ENCODE data around the gene SEMA5B. TPM values are rescaled to one million over a fixed set of nuclear protein-coding genes. Genes with fewer than 3 reads are reported as not detected.

SEMA5B gene
- total RNA-seq, 1 donor from 2014 or later, result 4.2 TPM

- TF ChIP-seq, protein P1, sequence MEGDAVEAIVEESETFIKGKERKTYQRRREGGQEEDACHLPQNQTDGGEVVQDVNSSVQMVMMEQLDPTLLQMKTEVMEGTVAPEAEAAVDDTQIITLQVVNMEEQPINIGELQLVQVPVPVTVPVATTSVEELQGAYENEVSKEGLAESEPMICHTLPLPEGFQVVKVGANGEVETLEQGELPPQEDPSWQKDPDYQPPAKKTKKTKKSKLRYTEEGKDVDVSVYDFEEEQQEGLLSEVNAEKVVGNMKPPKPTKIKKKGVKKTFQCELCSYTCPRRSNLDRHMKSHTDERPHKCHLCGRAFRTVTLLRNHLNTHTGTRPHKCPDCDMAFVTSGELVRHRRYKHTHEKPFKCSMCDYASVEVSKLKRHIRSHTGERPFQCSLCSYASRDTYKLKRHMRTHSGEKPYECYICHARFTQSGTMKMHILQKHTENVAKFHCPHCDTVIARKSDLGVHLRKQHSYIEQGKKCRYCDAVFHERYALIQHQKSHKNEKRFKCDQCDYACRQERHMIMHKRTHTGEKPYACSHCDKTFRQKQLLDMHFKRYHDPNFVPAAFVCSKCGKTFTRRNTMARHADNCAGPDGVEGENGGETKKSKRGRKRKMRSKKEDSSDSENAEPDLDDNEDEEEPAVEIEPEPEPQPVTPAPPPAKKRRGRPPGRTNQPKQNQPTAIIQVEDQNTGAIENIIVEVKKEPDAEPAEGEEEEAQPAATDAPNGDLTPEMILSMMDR (IDR thresholded peaks at IDR 0.05; ENCODE audit: unreplicated experiment), result no peak
- H3K27me3 Mint-ChIP-seq, result peaks cover 18% of the 10 kb centered on the region
- no peaks in the 10 kb centered on the region for H3K9me3 Mint-ChIP-seq (ENCODE audit: low read depth)
- no peaks in the 10 kb centered on the region for H3K4me1 Mint-ChIP-seq (ENCODE audit: low read depth)
- H3K4me3 Mint-ChIP-seq (ENCODE audit: low read depth), result no peak overlapping the region
- DNase-seq (ENCODE audit: low spot score, unreplicated experiment), result no peak
- no peak overlapping the region for H3K27ac Mint-ChIP-seq
- no peaks in the 10 kb centered on the region for H3K36me3 Mint-ChIP-seq (ENCODE audit: insufficient read depth)
Measured at GRCh38 chr3:122919291-122919610, 108.3 kb downstream of the SEMA5B start.

DNA sequence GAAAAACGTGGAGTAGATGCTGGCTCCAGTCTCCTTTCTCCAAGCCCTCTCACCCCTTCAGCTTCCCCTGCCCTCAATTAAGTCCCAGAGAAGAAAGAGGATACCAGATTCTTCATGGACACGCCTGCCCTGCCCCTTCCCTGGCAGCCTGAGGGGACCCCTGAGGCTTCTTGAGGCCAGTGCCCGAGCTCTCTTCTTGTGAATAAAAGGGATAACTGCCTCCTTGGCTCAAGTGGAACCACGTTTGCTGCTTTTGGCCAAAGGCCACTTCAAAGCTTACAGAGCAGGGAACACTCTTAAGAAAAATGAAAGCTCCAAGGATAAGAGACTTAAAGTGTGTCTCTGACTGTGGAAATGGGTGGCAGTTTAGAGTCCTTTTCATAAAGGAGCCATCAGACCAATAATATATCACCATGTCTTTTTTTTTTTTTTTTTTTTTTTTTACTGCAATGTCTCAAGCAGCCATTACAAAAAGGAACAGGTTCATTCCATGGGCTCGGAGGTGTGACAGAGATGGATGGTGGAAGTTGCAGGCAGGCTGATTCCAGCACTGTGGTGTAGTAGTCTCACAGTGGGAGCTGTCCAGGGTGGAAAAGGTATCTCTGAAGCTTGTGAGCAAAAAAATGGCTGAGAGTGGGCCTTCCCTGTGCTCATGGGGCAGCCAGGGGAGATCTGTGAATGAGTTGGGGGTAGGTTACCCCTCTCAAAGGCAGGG lies 108.8 kb downstream of the SEMA5B start:
- Mint-ChIP-seq H3K9me3 (ENCODE audit: low read depth) (no peaks in the 10 kb centered on the region), H3K36me3 (ENCODE audit: insufficient read depth) (no peaks in the 10 kb centered on the region), H3K4me1 (ENCODE audit: low read depth) (no peaks in the 10 kb centered on the region), H3K27me3 (peaks cover 18% of the 10 kb centered on the region), H3K4me3 (ENCODE audit: low read depth) (no peak overlapping the region), H3K27ac (no peak overlapping the region)
- DNase-seq (ENCODE audit: low spot score, unreplicated experiment), result no peak
- TF ChIP-seq, protein P1 (IDR thresholded peaks at IDR 0.05; ENCODE audit: unreplicated experiment), result no peak

DNA sequence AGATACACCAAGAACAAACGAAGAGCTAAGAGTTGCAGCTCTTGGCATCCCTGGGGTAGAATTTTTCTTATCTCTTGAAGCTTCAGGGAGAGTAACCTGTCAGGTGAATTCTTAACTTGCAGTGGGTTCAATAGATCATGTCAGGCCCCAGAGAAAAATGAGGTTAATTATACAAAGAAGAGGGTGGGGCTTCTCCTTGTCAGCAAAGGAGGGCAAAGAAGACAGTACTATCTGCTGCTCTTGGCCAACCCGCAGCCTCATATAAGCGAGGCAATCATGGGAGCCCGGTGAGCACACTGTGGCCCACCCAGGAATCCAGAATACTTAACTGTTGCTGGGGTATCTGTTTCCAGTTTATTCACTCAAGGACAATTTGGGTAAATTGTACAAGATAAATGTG lies 110.2 kb downstream of the SEMA5B start:
- peaks cover 18% of the 10 kb centered on the region for H3K27me3 Mint-ChIP-seq
- no peaks in the 10 kb centered on the region for H3K36me3 Mint-ChIP-seq (ENCODE audit: insufficient read depth)
- no peaks in the 10 kb centered on the region for H3K4me1 Mint-ChIP-seq (ENCODE audit: low read depth)
- TF ChIP-seq, protein P1 (IDR thresholded peaks at IDR 0.05; ENCODE audit: unreplicated experiment), result no peak
- no peak for DNase-seq (ENCODE audit: low spot score, unreplicated experiment)
- no peak overlapping the region for H3K27ac Mint-ChIP-seq
- H3K4me3 Mint-ChIP-seq (ENCODE audit: low read depth), result no peak overlapping the region
- no peaks in the 10 kb centered on the region for H3K9me3 Mint-ChIP-seq (ENCODE audit: low read depth)

DNA sequence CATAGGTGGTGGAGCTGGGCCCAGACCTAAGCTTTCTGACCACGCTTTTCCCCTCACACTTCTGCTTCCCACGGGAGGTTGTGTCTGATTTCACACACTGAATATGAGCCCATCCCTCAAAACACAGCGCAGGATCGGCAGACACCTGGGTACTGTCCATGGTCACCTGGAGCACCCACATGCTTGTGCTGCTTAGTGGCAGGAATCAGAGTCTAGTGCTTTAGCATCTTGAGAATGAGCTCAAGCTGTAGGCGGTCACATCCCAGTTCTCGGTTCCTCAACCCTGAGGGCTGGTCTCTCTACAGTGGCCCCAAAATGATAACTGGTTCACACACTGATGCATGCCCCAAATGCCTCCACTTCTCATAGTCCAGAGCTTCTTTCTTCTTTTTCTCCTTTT lies 111.0 kb downstream of the SEMA5B start:
- Mint-ChIP-seq H3K27me3 (peaks cover 17% of the 10 kb centered on the region), H3K9me3 (ENCODE audit: low read depth) (no peaks in the 10 kb centered on the region), H3K27ac (no peak overlapping the region), H3K4me1 (ENCODE audit: low read depth) (no peaks in the 10 kb centered on the region), H3K36me3 (ENCODE audit: insufficient read depth) (no peaks in the 10 kb centered on the region), H3K4me3 (ENCODE audit: low read depth) (no peak overlapping the region)
- DNase-seq (ENCODE audit: low spot score, unreplicated experiment), result no peak
- TF ChIP-seq, protein P1 (IDR thresholded peaks at IDR 0.05; ENCODE audit: unreplicated experiment), result no peak

- TF ChIP-seq, protein P1 (IDR thresholded peaks at IDR 0.05; ENCODE audit: unreplicated experiment), result no peak
- Mint-ChIP-seq H3K27me3 (peaks cover 12% of the 10 kb centered on the region), H3K36me3 (ENCODE audit: insufficient read depth) (no peaks in the 10 kb centered on the region), H3K9me3 (ENCODE audit: low read depth) (no peaks in the 10 kb centered on the region), H3K27ac (no peak overlapping the region), H3K4me3 (ENCODE audit: low read depth) (no peak overlapping the region), H3K4me1 (ENCODE audit: low read depth) (no peaks in the 10 kb centered on the region)
- DNase-seq (ENCODE audit: low spot score, unreplicated experiment), result no peak
Measured at GRCh38 chr3:122916084-122916483, 111.5 kb downstream of the SEMA5B start.
